GM21737 (cell line): ENCODE data around the gene SLC34A3.
A peak's percentile ranks its signal among the peaks of the same experiment; 100 is the strongest.
"Not testable (repeated sequence)": the region's sequence is repeated elsewhere in the genome, so short reads cannot be mapped to it uniquely, and the experiment has no call there.

Experiments used
- ATAC-seq: cut with Tn5 transposase; IDR thresholded peaks from one replicate; pipeline ENCODE4 v1.9.1; 2021; ENCODE audit warnings: mild to moderate bottlenecking, moderate library complexity; ENCODE audit not compliant: unreplicated experiment

Gene SLC34A3

GRCh38 chr9:137241490-137242268, 11.0 kb downstream of the SLC34A3 start:
- no peak for ATAC-seq

- no peak for ATAC-seq
These were observed 11.8 kb downstream of the SLC34A3 start for GRCh38 chr9:137242269-137243203.

- not testable (repeated sequence) for ATAC-seq
These were observed 12.5 kb downstream of the SLC34A3 start for GRCh38 chr9:137243266-137243625.

DNA sequence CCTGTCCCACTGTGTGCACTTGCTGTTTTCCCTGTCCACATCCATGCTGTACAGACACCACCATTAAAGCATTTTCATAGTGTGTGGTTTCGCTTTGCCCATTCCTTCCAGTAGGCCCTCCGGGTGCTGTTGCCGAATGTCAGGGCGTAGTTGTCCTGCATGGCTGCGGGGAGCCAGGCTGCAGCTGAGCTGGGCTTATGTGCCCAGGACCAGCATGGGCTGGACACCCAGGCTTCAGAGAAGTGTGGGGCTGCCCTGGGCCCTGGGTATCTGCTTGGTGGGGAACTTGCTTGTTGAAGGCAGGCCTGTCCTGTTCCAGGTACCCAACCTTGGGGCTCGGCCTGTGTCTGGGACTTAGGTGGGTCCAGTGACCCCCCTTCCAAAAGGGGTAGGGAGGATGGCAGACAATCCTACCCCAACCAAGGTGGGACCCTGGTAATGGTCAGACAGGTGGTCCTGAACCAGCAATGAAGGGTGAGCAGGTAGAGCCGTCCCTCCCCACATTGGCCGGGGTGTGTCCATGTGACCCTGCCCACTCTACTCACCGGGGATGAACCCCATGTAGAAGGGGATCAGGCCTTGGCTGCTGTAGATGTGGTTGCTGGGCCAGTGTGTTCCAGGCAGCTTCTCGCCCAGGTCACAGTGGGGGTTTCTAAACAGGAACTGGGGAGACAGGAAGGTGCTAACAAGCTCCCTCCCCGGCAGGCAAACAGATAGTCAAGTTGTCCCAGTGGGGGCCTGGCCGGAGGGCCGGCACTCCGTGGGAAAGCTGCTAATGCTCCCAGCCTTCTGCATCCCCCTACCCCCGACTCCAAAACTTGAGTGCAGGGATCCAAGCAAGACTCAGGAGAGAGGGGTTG, 13.2 kb downstream of the SLC34A3 start:
- ATAC-seq = no peak

DNA sequence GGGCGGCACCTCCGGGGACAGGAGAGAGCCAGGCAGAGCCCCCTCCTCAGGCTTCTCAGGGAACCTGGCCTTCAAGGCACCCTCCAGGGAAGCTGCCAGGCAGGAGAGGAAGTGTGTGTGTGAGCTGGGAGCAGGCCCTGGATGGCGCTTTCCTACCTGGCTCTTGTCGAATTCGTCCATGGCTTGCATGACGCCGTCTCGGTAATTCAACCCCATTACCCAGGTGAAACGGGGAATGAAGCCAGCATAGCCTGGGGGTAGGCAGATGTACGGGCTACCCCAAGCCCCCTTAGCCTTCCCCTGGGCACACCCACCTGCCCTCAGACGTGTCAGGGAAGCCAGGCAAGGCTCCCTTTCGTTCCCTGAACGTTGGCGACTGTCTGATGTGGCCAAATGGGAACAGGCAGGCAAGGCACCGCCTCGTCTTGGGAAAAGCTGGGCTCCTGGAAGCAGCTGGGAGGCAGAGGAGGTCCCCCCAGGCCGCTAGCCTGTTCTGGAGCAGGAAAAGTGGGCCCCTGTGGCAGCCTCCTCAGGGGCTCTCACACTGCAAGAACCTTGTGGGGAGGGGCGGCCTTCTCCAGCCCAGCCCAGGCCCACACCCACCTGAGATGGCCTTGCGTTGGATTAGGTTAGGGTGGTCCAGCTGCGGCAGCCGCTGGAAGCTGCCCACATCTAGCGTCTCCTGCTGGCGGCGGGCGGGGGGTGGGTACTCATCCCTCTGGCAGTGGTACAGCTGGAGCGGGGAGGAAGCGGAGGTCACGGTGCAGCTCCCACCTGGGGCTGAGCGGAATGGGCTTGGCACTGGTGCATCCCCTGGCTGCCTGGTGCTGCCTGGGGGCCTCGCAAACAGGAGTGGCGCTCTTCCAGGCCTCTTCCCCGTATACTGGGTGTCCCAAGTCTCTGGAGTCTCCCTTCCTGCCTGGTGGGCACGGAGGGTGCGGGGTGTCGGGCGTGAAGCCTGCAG, 14.1 kb downstream of the SLC34A3 start:
- ATAC-seq = no peak

GRCh38 chr9:137245450-137246421, 15.0 kb downstream of the SLC34A3 start:
- ATAC-seq = no peak

- ATAC-seq = no peak
These were observed 16.6 kb downstream of the SLC34A3 start for GRCh38 chr9:137247135-137247915.

GRCh38 chr9:137247916-137248175, 17.1 kb downstream of the SLC34A3 start:
- ATAC-seq = no peak

DNA sequence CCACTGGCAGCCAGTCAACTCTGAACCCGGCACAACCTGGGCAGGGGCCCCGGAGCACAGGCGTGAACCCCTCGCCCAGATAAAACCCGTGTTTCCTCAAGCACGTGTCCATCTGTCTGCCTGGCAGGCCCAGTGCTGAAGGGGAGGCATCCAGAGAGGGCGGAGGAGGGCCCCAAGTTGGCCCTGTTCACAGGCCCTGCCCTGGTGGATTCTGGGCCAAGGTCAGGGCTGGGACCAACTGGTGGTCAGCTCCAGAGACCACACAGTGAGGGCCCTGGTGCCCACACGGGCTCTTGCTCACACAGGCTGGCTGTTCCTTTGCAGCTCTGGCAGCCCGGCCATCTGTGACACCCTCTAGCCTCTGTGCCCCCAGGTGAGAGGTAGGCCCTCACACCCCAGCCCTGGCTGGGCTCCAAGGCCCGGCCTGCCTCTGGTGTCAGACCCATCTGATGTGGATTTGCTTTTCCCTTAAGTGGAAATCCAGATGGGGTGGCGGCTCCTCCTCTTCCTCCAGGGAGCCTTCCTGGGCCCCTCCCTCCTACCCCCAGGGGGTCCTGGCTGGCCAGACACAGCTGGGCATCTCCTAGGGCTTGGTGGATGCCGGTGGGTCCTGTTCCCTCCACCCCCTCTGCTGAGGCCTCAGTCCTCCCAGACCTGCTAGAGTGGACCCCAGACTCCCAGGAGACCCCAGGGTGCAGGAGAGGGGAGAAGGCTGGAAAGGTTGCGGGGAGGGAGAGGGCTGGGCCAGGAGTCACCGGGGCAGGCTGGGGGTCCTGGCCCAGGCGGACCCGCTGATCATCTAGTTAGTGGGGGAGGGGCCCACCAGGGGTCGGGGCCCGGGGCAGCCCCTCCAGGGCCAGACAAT, 19.9 kb downstream of the SLC34A3 start:
- no peak for ATAC-seq

DNA sequence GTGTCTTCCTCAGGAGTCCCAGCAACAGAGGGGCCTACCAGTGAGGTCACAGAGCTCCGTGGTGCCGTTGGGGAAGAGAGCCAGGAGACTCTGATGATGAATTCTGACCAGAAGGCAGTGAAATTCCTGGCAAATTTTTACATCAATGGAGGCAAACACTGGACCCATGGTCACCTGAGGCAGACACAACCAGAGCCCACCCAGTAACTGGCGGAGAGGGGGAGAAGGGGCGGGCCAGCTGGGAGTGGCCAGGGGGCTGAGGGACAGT, 20.4 kb downstream of the SLC34A3 start, which contains the start of gene STPG3:
TSS of gene STPG3 (plus strand) at position 93 of the 268 bp plus-strand sequence. CDS start at position 94, 1 bp downstream.
- no peak for ATAC-seq

DNA sequence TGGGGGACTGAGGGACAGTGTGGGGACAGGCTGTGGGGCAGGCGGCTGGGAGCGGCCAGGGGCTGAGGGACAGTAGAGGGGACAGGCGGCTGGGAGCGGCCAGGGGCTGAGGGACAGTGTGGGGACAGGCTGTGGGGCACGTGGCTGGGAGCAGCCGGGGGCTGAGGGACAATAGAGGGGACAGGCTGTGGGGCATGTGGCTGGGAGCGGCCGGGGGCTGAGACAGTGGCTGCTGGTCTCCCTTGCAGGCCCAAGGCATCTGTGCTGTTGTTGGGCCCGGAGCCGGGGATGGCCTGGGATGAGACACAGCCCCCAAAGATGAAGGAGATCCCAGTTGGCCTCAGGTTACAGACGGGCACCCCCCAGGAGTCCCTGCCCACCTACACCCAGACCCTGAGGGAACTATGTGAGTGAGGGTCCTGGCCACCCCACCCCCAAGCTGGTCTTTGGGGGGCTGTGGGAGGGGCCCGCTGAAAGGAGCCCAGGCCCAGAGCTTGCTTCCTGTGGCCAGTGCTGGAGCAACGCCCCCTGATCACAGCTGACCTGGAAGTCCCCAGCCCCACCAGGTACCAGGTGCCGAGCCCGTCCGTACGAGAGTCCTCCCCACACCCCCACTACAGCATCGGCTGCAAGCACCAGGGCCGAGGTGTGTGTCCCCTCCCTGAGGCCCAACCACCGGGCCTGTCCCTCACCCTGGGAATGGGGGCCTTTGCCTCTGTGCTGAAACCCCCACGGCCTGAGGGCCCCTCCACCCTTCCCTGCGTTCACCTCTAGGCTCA, 21.0 kb downstream of the SLC34A3 start:
- no peak for ATAC-seq

DNA sequence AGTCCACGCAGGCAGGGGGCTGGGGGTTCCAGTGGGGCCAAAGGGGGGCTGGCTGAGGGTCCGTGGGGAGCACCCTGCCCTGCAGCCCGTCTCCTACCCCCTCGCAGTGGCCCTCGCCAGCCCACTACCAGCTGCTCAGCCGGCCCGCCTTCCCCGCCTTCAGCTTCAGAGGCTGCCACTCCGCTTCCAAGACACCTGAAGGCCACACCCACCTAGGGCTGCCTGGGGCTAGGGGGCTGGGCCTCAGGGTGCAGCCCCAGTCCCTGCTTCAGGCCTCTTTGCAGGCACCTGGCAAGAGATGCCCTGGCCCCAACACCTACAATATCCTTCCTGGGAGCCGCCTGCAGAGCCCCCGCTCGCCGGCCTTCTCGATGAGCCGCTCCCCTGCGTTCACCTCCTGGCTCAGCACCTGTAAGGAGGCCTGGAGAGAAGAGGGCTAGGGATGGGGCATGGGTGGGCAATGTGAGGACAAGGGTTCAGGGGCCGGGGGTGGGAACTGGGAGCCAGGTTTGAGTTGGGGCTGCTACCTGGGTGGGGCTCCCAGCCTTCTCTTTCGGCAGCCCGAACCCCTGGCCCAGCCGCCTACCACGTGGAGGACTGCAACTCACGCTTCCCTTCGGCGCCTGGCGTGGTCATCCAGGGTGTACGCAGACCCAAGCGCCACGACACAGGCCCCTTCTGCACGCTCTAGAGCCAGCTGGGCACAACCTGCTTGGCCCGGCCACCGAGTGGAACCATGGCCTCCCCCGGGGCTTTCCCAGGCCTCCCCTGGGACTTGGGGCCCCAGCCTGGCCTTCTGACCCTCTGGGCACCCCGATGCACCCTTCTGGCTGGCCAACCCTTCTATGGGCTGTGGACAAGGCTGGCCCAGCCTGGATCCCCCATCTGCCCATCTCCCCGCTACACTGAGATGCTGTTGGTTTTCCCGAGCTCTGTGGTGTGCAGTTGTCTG, 22.1 kb downstream of the SLC34A3 start:
- no peak for ATAC-seq

GRCh38 chr9:137253717-137254623, 23.3 kb downstream of the SLC34A3 start:
- no peak for ATAC-seq

DNA sequence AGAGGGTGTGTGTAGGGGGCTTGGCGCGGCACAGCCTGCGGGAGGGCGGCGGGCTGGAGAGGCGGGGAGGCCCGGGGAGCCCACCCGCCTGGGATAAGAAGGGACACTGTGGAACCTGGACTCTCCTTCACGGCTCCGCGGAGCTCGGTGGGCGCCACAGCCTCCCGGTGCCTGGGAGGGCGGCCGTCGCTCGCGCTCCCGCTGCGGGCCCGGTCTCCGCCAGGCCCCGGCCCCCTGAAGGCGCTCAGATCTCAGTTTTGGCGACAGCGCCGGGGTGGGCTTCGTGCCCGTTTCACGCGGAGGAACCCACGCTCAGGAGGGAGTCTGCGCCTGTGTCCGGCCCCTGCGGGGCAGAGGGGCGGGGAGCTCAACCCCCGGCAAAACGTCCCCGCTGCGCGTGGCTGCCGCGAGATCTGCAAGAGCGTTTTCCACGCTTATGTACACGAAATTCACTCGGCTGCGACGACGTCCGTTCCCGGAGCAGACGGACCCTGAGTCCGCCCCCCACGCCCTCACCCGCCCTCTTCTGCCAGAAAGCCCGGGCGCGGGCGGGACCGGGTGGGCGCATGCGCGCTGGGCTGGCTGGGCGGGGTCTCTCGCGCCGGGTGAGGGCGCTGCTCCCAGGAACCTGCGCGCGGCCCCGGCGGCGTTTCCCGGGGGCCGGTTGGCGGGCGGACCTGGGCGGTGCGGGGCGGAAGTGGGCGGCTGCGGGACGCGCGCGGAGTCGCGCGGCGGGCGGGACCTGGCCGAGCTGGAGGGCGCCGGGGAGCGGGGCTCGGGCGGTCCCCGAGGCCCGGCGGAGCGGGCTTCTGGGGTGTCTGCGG, 24.1 kb downstream of the SLC34A3 start, which contains the start of gene NELFB:
TSS of gene NELFB (plus strand) at position 704 of the 824 bp plus-strand sequence.
- peak; percentile 69 for ATAC-seq
